Measurements from ENCODE around the gene ADGRV1. TPM values are rescaled to one million over a fixed set of nuclear protein-coding genes. Genes with fewer than 3 reads are reported as not detected.

The ADGRV1 gene
- total RNA-seq, 2 donors from 2014 or later: 16.4 to 20.9 TPM

- intact Hi-C loops (cut with DNase I): no loop called here
- no peak for DNase-seq (ENCODE audit: low spot score)
- H3K9me3 ChIP-seq: no peaks in the 10 kb centered on the region
- 80% methylated on average over 2 of the region's 2 CpGs for WGBS
- no peak for TF ChIP-seq CTCF (IDR thresholded peaks at IDR 0.05)
- no peak for TF ChIP-seq POLR2A (IDR thresholded peaks at IDR 0.05)
- TF ChIP-seq POLR2AphosphoS5 (IDR thresholded peaks at IDR 0.05): no peak
- no peaks in the 10 kb centered on the region for H3K27me3 ChIP-seq (replicated peaks; ENCODE audit: insufficient read depth)
- H3K4me1 ChIP-seq (replicated peaks): no peaks in the 10 kb centered on the region
- H3K27ac ChIP-seq: no peak overlapping the region
- H3K4me3 ChIP-seq: no peak overlapping the region
- no peaks in the 10 kb centered on the region for H3K36me3 ChIP-seq
These were observed 582.1 kb downstream of the ADGRV1 start for GRCh38 chr5:91140657-91141056.

GRCh38 chr5:91141642-91142041 is 583.0 kb downstream of the ADGRV1 start:
- no peak overlapping the region for H3K27ac ChIP-seq
- TF ChIP-seq POLR2AphosphoS5 (IDR thresholded peaks at IDR 0.05): no peak
- no peak for DNase-seq (ENCODE audit: low spot score)
- H3K27me3 ChIP-seq (replicated peaks; ENCODE audit: insufficient read depth): no peaks in the 10 kb centered on the region
- 82% methylated on average over 4 of the region's 4 CpGs for WGBS
- H3K36me3 ChIP-seq: no peaks in the 10 kb centered on the region
- H3K9me3 ChIP-seq: no peaks in the 10 kb centered on the region
- no peak overlapping the region for H3K4me3 ChIP-seq
- intact Hi-C loops (cut with DNase I): no loop called here
- no peaks in the 10 kb centered on the region for H3K4me1 ChIP-seq (replicated peaks)

GRCh38 chr5:91142386-91142785 is 583.8 kb downstream of the ADGRV1 start:
- H3K27me3 ChIP-seq (replicated peaks; ENCODE audit: insufficient read depth): no peaks in the 10 kb centered on the region
- 84% methylated on average over 4 of the region's 4 CpGs for WGBS
- no peaks in the 10 kb centered on the region for H3K36me3 ChIP-seq
- TF ChIP-seq POLR2A (IDR thresholded peaks at IDR 0.05): no peak
- no peak for TF ChIP-seq POLR2AphosphoS5 (IDR thresholded peaks at IDR 0.05)
- no peak for TF ChIP-seq CTCF (IDR thresholded peaks at IDR 0.05)
- no peaks in the 10 kb centered on the region for H3K9me3 ChIP-seq
- intact Hi-C loops (cut with DNase I): no loop called here
- H3K4me1 ChIP-seq (replicated peaks): no peaks in the 10 kb centered on the region
- H3K4me3 ChIP-seq: no peak overlapping the region
- H3K27ac ChIP-seq: no peak overlapping the region
- DNase-seq (ENCODE audit: low spot score): no peak

- H3K36me3 ChIP-seq: no peaks in the 10 kb centered on the region
- H3K27ac ChIP-seq: no peak overlapping the region
- no peaks in the 10 kb centered on the region for H3K27me3 ChIP-seq (replicated peaks; ENCODE audit: insufficient read depth)
- H3K9me3 ChIP-seq: no peaks in the 10 kb centered on the region
- no peak overlapping the region for H3K4me3 ChIP-seq
- 95% methylated on average over 8 of the region's 8 CpGs for WGBS
- TF ChIP-seq CTCF (IDR thresholded peaks at IDR 0.05): no peak
- no peak for TF ChIP-seq POLR2AphosphoS5 (IDR thresholded peaks at IDR 0.05)
- TF ChIP-seq POLR2A (IDR thresholded peaks at IDR 0.05): no peak
- intact Hi-C loops (cut with DNase I): no loop called here
- no peak for DNase-seq (ENCODE audit: low spot score)
- no peaks in the 10 kb centered on the region for H3K4me1 ChIP-seq (replicated peaks)
These were observed 584.2 kb downstream of the ADGRV1 start for GRCh38 chr5:91142819-91143218.

- WGBS: 100% methylated on average over 2 of the region's 2 CpGs
- Histone ChIP-seq H3K27me3 (replicated peaks; ENCODE audit: insufficient read depth) (no peaks in the 10 kb centered on the region), H3K4me3 (no peak overlapping the region), H3K27ac (no peak overlapping the region), H3K36me3 (no peaks in the 10 kb centered on the region), H3K9me3 (no peaks in the 10 kb centered on the region), H3K4me1 (replicated peaks) (no peaks in the 10 kb centered on the region)
- DNase-seq (ENCODE audit: low spot score): no peak
- intact Hi-C loops (cut with DNase I): no loop called here
- TF ChIP-seq POLR2A (IDR thresholded peaks at IDR 0.05) (no peak), POLR2AphosphoS5 (IDR thresholded peaks at IDR 0.05) (no peak), CTCF (IDR thresholded peaks at IDR 0.05) (no peak)
These were observed 585.2 kb downstream of the ADGRV1 start for GRCh38 chr5:91143840-91144239.

Measured in prostate gland (tissue), 2 donors.